ENCODE results near the gene GRB7.

GRCh38 chr17:39745335-39746144 lies 7.8 kb downstream of the GRB7 start:
- TF ChIP-seq, protein P1, sequence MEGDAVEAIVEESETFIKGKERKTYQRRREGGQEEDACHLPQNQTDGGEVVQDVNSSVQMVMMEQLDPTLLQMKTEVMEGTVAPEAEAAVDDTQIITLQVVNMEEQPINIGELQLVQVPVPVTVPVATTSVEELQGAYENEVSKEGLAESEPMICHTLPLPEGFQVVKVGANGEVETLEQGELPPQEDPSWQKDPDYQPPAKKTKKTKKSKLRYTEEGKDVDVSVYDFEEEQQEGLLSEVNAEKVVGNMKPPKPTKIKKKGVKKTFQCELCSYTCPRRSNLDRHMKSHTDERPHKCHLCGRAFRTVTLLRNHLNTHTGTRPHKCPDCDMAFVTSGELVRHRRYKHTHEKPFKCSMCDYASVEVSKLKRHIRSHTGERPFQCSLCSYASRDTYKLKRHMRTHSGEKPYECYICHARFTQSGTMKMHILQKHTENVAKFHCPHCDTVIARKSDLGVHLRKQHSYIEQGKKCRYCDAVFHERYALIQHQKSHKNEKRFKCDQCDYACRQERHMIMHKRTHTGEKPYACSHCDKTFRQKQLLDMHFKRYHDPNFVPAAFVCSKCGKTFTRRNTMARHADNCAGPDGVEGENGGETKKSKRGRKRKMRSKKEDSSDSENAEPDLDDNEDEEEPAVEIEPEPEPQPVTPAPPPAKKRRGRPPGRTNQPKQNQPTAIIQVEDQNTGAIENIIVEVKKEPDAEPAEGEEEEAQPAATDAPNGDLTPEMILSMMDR (IDR thresholded peaks at IDR 0.05): no peak
- no peak for TF ChIP-seq EZH2 (IDR thresholded peaks at IDR 0.05; ENCODE audit: borderline replicate concordance, insufficient read depth, low read depth, low read length, poor library complexity, severe bottlenecking)

All from B cell (primary cell).